ENCODE measurements around the gene OR2A2. TPM values are rescaled to one million over a fixed set of nuclear protein-coding genes. Genes with fewer than 3 reads are reported as not detected.
A peak's percentile ranks its signal among the peaks of the same experiment; 100 is the strongest.

OR2A2 gene
- total RNA-seq, 2 donors from 2014 or later = not detected

DNA sequence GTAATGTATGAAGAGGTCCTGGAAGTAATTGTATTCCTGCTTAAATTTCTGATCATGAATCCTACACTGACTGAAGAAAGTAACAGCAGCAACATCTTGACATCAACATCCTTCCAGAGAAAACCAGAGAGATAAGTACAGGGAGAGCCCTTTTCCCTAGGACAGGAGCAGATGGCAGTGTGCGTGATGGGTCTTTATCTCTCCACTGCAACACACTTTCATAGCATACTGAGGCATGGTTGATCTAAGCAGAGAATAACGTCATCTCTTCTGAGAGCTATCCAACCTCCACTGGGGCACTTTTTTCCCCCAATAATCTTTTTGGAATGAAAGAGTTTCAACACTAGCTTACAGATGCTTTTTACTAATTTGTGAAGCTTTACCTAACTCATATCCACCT, 39.4 kb upstream of the OR2A2 start:
- H3K27me3 Mint-ChIP-seq (ENCODE audit: insufficient read depth) = no peaks in the 10 kb centered on the region
- Histone ChIP-seq H3K27ac (ENCODE audit: low read depth, low read length) (no peak overlapping the region), H3K9me3 (ENCODE audit: control insufficient read depth, low read length) (no peaks in the 10 kb centered on the region), H3K27me3 (ENCODE audit: control insufficient read depth, insufficient read depth, low read length, poor library complexity, severe bottlenecking) (no peaks in the 10 kb centered on the region), H3K9ac (ENCODE audit: extremely low read depth, low read length, poor library complexity, severe bottlenecking) (no peak overlapping the region), H3K4me1 (ENCODE audit: control insufficient read depth, insufficient read depth, low read length) (no peaks in the 10 kb centered on the region), H3K4me3 (ENCODE audit: low read length) (no peak overlapping the region), H3K36me3 (ENCODE audit: control insufficient read depth, insufficient read depth, low read length) (no peaks in the 10 kb centered on the region)
- no peaks in the 10 kb centered on the region for H3K9me3 Mint-ChIP-seq
- WGBS, 2 experiments (ENCODE audit: insufficient coverage in 1 of 2, insufficient read length in 1 of 2) = 75 to 93% methylated on average over 1 to 2 of the region's 2 CpGs
- H3K27ac Mint-ChIP-seq = no peak overlapping the region
- no peaks in the 10 kb centered on the region for H3K36me3 Mint-ChIP-seq (ENCODE audit: low read depth)
- peaks cover 8% of the 10 kb centered on the region for H3K4me1 Mint-ChIP-seq
- TF ChIP-seq, protein P1, sequence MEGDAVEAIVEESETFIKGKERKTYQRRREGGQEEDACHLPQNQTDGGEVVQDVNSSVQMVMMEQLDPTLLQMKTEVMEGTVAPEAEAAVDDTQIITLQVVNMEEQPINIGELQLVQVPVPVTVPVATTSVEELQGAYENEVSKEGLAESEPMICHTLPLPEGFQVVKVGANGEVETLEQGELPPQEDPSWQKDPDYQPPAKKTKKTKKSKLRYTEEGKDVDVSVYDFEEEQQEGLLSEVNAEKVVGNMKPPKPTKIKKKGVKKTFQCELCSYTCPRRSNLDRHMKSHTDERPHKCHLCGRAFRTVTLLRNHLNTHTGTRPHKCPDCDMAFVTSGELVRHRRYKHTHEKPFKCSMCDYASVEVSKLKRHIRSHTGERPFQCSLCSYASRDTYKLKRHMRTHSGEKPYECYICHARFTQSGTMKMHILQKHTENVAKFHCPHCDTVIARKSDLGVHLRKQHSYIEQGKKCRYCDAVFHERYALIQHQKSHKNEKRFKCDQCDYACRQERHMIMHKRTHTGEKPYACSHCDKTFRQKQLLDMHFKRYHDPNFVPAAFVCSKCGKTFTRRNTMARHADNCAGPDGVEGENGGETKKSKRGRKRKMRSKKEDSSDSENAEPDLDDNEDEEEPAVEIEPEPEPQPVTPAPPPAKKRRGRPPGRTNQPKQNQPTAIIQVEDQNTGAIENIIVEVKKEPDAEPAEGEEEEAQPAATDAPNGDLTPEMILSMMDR (conservative IDR thresholded peaks at IDR 0.05) = no peak
- no peak for DNase-seq
- no peak overlapping the region for H3K4me3 Mint-ChIP-seq

DNA sequence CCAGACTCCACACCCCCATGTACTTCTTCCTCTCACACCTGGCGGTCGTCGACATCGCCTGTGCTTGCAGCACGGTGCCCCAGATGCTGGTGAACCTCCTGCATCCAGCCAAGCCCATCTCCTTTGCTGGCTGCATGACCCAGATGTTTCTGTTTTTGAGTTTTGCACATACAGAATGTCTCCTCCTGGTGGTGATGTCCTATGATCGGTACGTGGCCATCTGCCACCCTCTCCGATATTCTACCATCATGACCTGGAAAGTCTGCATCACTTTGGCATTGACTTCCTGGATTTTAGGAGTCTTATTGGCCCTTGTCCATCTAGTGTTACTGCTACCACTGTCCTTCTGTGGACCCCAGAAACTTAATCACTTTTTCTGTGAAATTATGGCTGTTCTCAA, 35.0 kb upstream of the OR2A2 start:
- Mint-ChIP-seq H3K36me3 (ENCODE audit: low read depth) (no peaks in the 10 kb centered on the region), H3K27ac (no peak overlapping the region), H3K9me3 (no peaks in the 10 kb centered on the region), H3K27me3 (ENCODE audit: insufficient read depth) (no peaks in the 10 kb centered on the region), H3K4me1 (no peaks in the 10 kb centered on the region), H3K4me3 (no peak overlapping the region)
- TF ChIP-seq, protein P1 (conservative IDR thresholded peaks at IDR 0.05) = peak; percentile 42
- H3K27me3 ChIP-seq (ENCODE audit: control insufficient read depth, insufficient read depth, low read length, poor library complexity, severe bottlenecking) = no peaks in the 10 kb centered on the region
- no peak for DNase-seq
- no peak overlapping the region for H3K9ac ChIP-seq (ENCODE audit: extremely low read depth, low read length, poor library complexity, severe bottlenecking)
- no peaks in the 10 kb centered on the region for H3K36me3 ChIP-seq (ENCODE audit: control insufficient read depth, insufficient read depth, low read length)
- no peaks in the 10 kb centered on the region for H3K9me3 ChIP-seq (ENCODE audit: control insufficient read depth, low read length)
- WGBS, 2 experiments (ENCODE audit: insufficient coverage in 1 of 2, insufficient read length in 1 of 2) = 93 to 94% methylated on average over 8 of the region's 8 CpGs
- H3K4me1 ChIP-seq (ENCODE audit: control insufficient read depth, insufficient read depth, low read length) = no peaks in the 10 kb centered on the region
- H3K4me3 ChIP-seq (ENCODE audit: low read length) = no peak overlapping the region
- H3K27ac ChIP-seq (ENCODE audit: low read depth, low read length) = no peak overlapping the region

DNA sequence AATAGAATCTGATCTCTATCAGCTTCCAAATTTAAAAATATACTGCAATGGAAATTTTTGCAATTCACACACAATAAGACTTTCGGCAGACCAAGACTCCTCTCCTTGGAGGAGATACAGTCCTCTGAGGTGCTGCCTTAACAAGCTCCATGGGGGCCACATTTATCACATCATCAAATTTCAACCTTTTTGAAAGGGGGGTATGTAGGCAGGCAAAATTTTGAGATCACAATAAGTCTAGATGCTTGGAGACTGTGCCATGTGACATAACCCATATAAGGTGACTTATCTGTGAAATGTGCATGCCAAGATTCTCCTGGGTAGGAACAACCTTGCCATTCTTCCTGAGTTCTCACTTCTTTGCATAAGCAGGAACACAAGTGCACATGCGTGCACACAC, 23.4 kb upstream of the OR2A2 start, which contains the start of gene OR2A12:
TSS of gene OR2A12 (plus strand) at position 301 of the 400 bp plus-strand sequence. CDS start 8,830 bp downstream, outside the sequence.
- WGBS, 2 experiments (ENCODE audit: insufficient coverage in 1 of 2, insufficient read length in 1 of 2) = 88% methylated on average over 2 of the region's 2 CpGs; no CpG with 5 or more reads in 1 of the 2 experiments
- H3K9me3 ChIP-seq (ENCODE audit: control insufficient read depth, low read length) = peaks cover 4% of the 10 kb centered on the region
- no peaks in the 10 kb centered on the region for H3K36me3 ChIP-seq (ENCODE audit: control insufficient read depth, insufficient read depth, low read length)
- DNase-seq = no peak
- TF ChIP-seq, protein P1 (conservative IDR thresholded peaks at IDR 0.05) = no peak
- no peak within 1 kb of the TSS for H3K9ac ChIP-seq (ENCODE audit: extremely low read depth, low read length, poor library complexity, severe bottlenecking)
- Mint-ChIP-seq H3K36me3 (ENCODE audit: low read depth) (no peaks in the 10 kb centered on the region), H3K4me3 (no peak within 1 kb of the TSS), H3K27me3 (ENCODE audit: insufficient read depth) (no peaks in the 10 kb centered on the region), H3K4me1 (peaks cover 1% of the 10 kb centered on the region), H3K27ac (no peak within 1 kb of the TSS), H3K9me3 (peaks cover 3% of the 10 kb centered on the region)
- H3K27me3 ChIP-seq (ENCODE audit: control insufficient read depth, insufficient read depth, low read length, poor library complexity, severe bottlenecking) = no peaks in the 10 kb centered on the region
- no peaks in the 10 kb centered on the region for H3K4me1 ChIP-seq (ENCODE audit: control insufficient read depth, insufficient read depth, low read length)
- no peak within 1 kb of the TSS for H3K4me3 ChIP-seq (ENCODE audit: low read length)
- H3K27ac ChIP-seq (ENCODE audit: low read depth, low read length) = no peak within 1 kb of the TSS

All from endodermal cell (in vitro differentiated cells).